Nephron (organoid): ENCODE results near the gene FGFBP1.

Source experiments
- H3K27ac Mint-ChIP-seq, 3 experiments: 2 replicates each; pipeline ENCODE4 v1.8.0; 2020; ENCODE audit warnings: mixed read lengths in 3 of 3, mild to moderate bottlenecking in 2 of 3, moderate library complexity in 1 of 3
- H3K27me3 Mint-ChIP-seq: 2 replicates; pipeline ENCODE4 v1.8.0; 2021; ENCODE audit warnings: low read depth, mild to moderate bottlenecking, moderate library complexity, mixed read lengths
- H3K36me3 Mint-ChIP-seq: 2 replicates; pipeline ENCODE4 v1.8.0; 2020; ENCODE audit warnings: low read depth, mixed read lengths
- H3K4me1 Mint-ChIP-seq: 2 replicates; pipeline ENCODE4 v1.8.0; 2020; ENCODE audit warnings: mixed read lengths
- H3K4me3 Mint-ChIP-seq, 3 experiments: 2 replicates each; pipeline ENCODE4 v1.8.0; 2020; ENCODE audit warnings: mild to moderate bottlenecking in 3 of 3, mixed read lengths in 3 of 3, moderate library complexity in 2 of 3
- H3K9me3 Mint-ChIP-seq: 2 replicates; pipeline ENCODE4 v1.8.0; 2020; ENCODE audit warnings: mixed read lengths
- CTCF ChIP-seq, 3 experiments: fragments of 200-600 bp; sonication (generic); IDR thresholded peaks; one replicate each; pipeline ENCODE4 v1.5.0; 2021; ENCODE audit warnings: antibody characterized with exemption in 3 of 3; ENCODE audit not compliant: unreplicated experiment in 3 of 3

The FGFBP1 gene

GRCh38 chr4:15907430-15907829 lies 31.1 kb downstream of the FGFBP1 start:
- TF ChIP-seq CTCF (IDR thresholded peaks at IDR 0.05; ENCODE audit: unreplicated experiment in 3 of 3), result no peak
- Mint-ChIP-seq H3K9me3 (peaks cover 8% of the 10 kb centered on the region), H3K36me3 (no peaks in the 10 kb centered on the region), H3K27ac (no peak overlapping the region), H3K27me3 (peaks cover 4% of the 10 kb centered on the region), H3K4me1 (peaks cover 6% of the 10 kb centered on the region), H3K4me3 (no peak overlapping the region)

GRCh38 chr4:15906020-15906443 lies 32.5 kb downstream of the FGFBP1 start:
- H3K4me3 Mint-ChIP-seq, result no peak overlapping the region
- no peak overlapping the region for H3K27ac Mint-ChIP-seq
- peaks cover 6% of the 10 kb centered on the region for H3K27me3 Mint-ChIP-seq
- H3K36me3 Mint-ChIP-seq, result no peaks in the 10 kb centered on the region
- peaks cover 8% of the 10 kb centered on the region for H3K9me3 Mint-ChIP-seq
- TF ChIP-seq CTCF (IDR thresholded peaks at IDR 0.05; ENCODE audit: unreplicated experiment in 3 of 3), result no peak
- peaks cover 6% of the 10 kb centered on the region for H3K4me1 Mint-ChIP-seq

GRCh38 chr4:15902746-15903145 lies 35.8 kb downstream of the FGFBP1 start:
- Mint-ChIP-seq H3K4me3 (no peak overlapping the region), H3K27me3 (peaks cover 9% of the 10 kb centered on the region), H3K27ac (no peak overlapping the region), H3K36me3 (no peaks in the 10 kb centered on the region), H3K4me1 (peaks cover 6% of the 10 kb centered on the region), H3K9me3 (peaks cover 13% of the 10 kb centered on the region)
- no peak for TF ChIP-seq CTCF (IDR thresholded peaks at IDR 0.05; ENCODE audit: unreplicated experiment in 3 of 3)

- H3K4me1 Mint-ChIP-seq, result no peaks in the 10 kb centered on the region
- H3K4me3 Mint-ChIP-seq, result no peak overlapping the region
- peaks cover 9% of the 10 kb centered on the region for H3K27me3 Mint-ChIP-seq
Measured at GRCh38 chr4:15901998-15902397, 36.5 kb downstream of the FGFBP1 start.

GRCh38 chr4:15901007-15901406 lies 37.5 kb downstream of the FGFBP1 start:
- H3K9me3 Mint-ChIP-seq, result peaks cover 13% of the 10 kb centered on the region
- no peak for TF ChIP-seq CTCF (IDR thresholded peaks at IDR 0.05; ENCODE audit: unreplicated experiment in 3 of 3)
- H3K27me3 Mint-ChIP-seq, result peaks cover 9% of the 10 kb centered on the region
- H3K27ac Mint-ChIP-seq, result no peak overlapping the region
- no peak overlapping the region for H3K4me3 Mint-ChIP-seq
- no peaks in the 10 kb centered on the region for H3K36me3 Mint-ChIP-seq
- H3K4me1 Mint-ChIP-seq, result no peaks in the 10 kb centered on the region

More at GRCh38 chr4:15901998-15902397, 36.5 kb downstream of the FGFBP1 start:
- Mint-ChIP-seq H3K36me3 (no peaks in the 10 kb centered on the region), H3K9me3 (peaks cover 13% of the 10 kb centered on the region), H3K27ac (no peak overlapping the region)
- TF ChIP-seq CTCF (IDR thresholded peaks at IDR 0.05; ENCODE audit: unreplicated experiment in 3 of 3), result no peak

GRCh38 chr4:15899511-15899910 lies 39.0 kb downstream of the FGFBP1 start:
- H3K9me3 Mint-ChIP-seq, result peaks cover 12% of the 10 kb centered on the region
- no peaks in the 10 kb centered on the region for H3K4me1 Mint-ChIP-seq
- peaks cover 9% of the 10 kb centered on the region for H3K27me3 Mint-ChIP-seq
- TF ChIP-seq CTCF (IDR thresholded peaks at IDR 0.05; ENCODE audit: unreplicated experiment in 3 of 3), result no peak
- H3K36me3 Mint-ChIP-seq, result no peaks in the 10 kb centered on the region
- H3K4me3 Mint-ChIP-seq, result no peak overlapping the region
- H3K27ac Mint-ChIP-seq, result no peak overlapping the region
